ENCODE results near the gene KCTD13.

DNA sequence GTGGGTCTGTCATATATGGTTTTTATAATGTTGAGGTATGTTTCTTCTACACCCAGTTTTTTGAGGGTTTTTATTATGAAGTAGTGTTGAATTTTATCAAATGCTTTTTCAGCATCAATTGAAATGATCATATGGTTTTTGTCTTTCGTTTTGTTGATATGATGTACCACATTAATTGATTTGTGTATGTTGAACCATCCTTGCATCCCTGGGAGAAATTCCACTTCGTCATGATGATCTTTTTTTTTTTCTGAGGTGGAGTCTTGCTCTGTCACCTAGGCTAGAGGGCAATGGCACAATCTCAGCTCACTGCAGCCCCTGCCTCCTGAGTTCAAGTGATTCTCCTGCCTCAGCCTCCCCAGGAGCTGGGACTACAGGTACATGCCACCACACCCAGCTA is 21.9 kb upstream of the KCTD13 start:
- TF ChIP-seq CTCF (IDR thresholded peaks at IDR 0.05) (no peak), YY1 (IDR thresholded peaks at IDR 0.05; ENCODE audit: low read depth) (no peak), EP300 (IDR thresholded peaks at IDR 0.05; ENCODE audit: borderline replicate concordance in 1 of 2, low read depth in 1 of 2, low read length in 1 of 2) (no peak), MAX (IDR thresholded peaks at IDR 0.05; ENCODE audit: low read depth) (no peak), TAF1 (IDR thresholded peaks at IDR 0.05; ENCODE audit: borderline replicate concordance, low read depth, low read length) (no peak), RCOR1 (IDR thresholded peaks at IDR 0.05; ENCODE audit: low read length) (no peak), POLR2AphosphoS5 (IDR thresholded peaks at IDR 0.05; ENCODE audit: low read depth, low read length) (no peak), MXI1 (IDR thresholded peaks at IDR 0.05; ENCODE audit: low read depth, low read length) (no peak), IRF3 (IDR thresholded peaks at IDR 0.05; ENCODE audit: low read depth, low read length) (no peak)

Measured in SK-N-SH (cell line).